AG20443 (cell line): ENCODE data around the gene DUSP3.
"Not testable (repeated sequence)": the region's sequence is repeated elsewhere in the genome, so short reads cannot be mapped to it uniquely, and the experiment has no call there.

Source experiments
- DNase-seq: peaks from one replicate; pipeline ENCODE4 v3.0.0; 2012; ENCODE audit warnings: low spot score, mixed read lengths

DUSP3 gene

DNA sequence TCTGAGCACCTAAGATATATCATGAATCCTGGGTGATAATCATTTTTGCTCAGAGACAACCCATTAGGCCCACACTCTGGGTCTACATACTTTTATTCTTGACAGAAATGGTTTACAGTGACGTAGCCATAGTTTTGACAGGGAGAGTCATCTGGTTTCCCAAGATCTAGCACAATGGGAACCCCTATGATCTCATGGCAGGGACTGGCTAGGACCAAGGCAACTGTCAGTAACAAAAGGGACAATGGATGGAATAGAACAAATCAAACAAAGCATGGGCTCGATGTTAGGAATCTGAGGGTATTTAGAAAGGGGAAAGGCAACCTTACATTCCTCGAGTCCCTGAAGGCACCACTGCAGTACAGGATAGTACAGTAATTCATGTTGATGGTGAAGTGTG lies 22.0 kb upstream of the DUSP3 start:
- no peak for DNase-seq

DNA sequence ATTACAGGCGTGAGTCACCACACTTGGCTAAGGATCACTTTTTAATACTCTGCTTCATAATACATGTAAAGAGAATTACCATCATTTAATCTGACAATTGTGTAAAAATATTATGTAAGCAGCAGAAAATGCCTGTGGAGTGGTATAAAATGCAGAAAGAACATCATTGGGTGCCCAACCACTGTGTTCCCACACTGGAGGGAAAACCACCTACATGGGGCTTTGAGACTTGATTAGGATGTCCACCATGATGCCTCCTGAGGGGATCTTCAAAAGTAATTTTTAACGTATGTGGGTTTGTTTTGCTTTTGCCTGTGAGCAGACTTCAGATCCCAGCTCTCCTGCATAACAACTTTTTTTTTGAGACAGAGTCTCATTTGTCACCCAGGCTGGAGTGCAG lies 20.3 kb upstream of the DUSP3 start:
- no peak for DNase-seq

DNA sequence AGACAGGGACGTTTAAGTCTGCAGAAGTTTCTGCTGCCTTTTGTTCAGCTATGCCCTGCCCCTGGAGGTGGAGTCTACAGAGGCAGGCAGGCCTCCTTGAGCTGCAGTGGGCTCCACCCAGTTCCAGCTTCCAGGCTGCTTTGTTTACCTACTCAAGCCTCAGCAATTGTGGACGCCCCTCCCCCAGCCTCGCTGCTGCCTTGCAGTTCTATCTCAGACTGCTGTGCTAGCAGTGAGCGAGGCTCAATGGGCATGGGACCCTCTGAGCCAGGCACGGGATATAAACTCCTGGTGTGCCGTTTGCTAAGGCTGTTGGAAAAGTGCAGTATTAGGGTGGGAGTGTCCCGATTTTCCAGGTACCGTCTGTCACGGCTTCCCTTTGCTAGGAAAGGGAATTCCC lies 19.2 kb upstream of the DUSP3 start:
- DNase-seq: not testable (repeated sequence)

DNA sequence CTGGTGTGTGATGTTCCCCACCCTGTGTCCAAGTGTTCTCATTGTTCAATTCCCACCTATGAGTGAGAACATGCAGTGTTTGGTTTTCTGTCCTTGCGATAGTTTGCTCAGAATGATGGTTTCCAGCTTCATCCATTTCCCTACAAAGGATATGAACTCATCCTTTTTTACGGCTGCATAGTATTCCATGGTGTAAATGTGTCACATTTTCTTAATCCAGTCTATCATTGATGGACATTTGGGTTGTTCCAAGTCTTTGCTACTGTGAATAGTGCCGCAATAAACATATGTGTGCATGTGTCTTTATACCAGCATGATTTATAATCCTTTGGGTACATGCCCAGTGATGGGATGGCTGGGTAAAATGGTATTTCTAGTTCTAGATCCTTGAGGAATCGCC lies 13.9 kb upstream of the DUSP3 start:
- DNase-seq: not testable (repeated sequence)

DNA sequence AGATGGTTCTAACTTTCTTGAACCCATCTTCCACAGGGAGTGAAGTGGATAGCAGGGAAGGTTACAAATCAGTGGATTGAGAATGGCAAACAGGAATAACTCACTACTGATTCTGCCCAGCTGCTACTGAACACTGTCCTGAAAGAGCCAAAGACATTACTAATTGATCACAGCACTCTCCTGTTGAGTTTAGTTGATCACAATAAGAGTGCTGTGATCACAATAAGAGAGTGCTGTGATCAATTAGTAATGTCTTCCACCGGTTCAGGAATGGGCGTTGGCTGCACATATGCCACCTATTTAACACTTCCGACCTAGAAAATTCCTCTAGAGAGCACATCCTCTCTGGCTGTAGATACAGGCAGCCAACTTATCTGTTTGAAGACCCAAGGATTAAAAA lies 12.8 kb upstream of the DUSP3 start:
- peak; percentile 35 for DNase-seq

DNA sequence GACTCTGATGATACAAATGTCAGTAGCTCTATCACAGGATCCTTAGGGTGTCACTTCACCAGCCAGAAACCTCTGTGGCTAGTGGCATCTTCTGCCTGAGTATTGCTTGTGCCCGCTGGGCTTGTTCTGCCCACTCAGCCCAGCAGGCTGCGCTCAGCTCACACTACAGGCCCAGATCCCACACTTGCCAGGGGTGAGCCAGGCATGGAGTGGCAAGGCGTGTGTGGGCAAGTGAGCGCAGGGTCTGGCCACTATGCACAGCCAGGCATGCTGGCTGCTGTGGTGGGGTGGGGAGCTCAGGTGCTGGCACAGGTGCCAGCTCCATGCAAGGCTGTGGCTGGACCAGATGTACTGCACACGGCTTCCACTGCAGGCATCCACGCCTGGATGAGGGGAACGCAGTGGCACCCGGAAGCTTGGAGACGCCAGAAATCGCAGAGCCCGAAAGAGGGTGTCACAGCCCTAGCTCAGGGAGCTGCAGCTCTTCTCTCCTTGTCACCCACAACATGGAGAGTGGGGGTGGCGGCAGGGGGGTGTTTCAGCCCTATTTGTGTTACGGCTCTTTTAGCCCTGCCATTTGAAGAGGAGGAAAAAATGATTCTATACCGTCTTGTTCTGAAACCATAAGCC lies 11.6 kb upstream of the DUSP3 start:
- no peak for DNase-seq

DNA sequence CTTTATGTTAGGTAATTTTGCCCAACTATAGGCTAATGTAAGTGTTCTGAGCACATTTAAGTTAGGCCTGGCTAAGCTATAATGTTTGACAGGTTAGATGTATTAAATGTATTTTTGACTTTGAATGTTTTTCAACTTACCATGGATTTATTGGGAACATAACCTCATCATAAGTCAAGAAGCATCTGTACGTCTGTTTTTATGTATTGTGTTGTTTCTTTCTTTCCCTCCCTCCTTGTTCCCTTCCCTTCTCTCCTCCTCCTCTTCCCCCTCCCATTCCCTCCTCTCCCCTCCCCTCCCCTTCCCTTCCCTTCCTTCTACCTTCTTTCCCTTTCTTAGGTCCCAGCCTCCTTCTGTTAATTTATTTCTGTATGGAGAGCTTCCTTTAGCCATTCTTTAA lies 10.7 kb upstream of the DUSP3 start:
- no peak for DNase-seq

DNA sequence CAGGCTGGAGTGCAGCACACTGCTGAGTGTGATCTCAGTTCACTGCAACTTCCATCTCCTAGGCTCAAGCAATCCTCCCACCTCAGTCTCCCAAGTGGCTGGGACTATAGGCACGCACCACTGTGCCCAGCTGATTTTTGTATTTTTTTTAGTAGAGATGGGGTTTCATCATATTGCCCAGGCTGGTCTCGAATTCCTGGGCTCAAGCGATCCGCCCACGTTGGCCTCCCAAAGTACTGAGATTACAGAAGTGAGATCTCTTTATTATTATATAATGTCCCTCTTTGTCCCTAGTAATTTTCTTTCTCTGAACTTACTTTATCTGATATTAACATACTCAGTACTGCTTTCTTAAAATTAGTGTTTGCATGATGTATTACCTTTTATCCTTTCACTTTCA lies 9.8 kb upstream of the DUSP3 start:
- DNase-seq: no peak

DNA sequence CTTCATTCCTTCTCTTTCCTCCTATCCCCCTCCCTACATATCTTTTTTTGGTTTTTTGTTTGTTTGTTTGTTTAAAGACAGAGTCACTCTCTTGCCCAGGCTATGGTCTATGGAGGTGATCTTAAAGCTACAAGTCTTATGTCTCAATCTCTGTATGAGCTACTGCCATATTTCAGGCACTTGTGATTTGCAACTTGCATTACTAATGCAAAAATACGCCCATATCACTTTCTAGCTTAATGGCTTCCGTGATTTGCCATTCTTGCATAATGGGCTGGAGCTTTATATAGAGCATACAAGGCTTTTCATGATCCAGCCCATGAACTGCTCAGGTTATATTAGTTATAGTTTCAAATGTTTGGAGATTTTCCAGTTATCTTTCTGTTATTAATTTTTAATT lies 9.0 kb upstream of the DUSP3 start:
- no peak for DNase-seq

DNA sequence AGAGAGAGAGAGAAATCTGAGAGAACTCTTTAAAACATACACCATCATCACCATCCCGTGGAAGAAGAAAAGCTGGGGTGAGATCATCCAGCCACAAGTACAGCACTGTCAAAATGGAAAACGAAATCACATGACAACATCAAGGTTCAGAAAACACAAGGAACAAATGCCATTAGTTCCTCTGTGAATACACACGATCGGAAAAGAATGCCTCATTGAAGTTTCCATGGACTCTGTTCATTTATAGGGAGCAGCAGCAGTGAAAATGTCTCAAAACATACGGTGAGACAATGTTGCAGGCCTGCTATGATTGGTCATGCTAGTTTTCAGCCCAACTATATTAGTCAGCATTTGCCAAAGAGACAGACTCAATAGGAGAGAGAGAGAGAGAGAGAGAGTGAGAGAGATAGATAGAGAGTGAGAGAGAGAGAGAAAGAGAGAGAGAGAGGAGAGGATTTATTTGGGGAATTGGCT lies 5.9 kb upstream of the DUSP3 start:
- peak; percentile 65 for DNase-seq

DNA sequence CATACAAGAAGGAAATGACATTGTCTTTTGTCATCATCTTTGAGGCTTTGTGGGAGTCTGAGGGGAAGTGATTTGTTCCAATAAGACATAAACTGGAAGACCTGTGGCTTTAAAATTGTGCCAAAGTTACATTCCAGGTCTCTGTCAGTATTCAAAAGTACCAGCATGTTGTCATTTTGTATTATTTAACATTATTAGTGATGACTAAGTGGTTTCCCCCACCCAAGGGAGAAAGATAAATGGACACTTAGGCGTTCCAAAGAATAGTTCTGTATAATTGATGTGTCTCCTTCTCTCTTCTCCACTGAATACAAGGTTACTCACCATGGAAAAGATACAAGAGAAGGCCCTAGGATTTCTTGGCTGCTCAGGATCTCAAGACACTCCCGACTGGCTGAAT lies 5.3 kb upstream of the DUSP3 start:
- DNase-seq: peak; percentile 31

DNA sequence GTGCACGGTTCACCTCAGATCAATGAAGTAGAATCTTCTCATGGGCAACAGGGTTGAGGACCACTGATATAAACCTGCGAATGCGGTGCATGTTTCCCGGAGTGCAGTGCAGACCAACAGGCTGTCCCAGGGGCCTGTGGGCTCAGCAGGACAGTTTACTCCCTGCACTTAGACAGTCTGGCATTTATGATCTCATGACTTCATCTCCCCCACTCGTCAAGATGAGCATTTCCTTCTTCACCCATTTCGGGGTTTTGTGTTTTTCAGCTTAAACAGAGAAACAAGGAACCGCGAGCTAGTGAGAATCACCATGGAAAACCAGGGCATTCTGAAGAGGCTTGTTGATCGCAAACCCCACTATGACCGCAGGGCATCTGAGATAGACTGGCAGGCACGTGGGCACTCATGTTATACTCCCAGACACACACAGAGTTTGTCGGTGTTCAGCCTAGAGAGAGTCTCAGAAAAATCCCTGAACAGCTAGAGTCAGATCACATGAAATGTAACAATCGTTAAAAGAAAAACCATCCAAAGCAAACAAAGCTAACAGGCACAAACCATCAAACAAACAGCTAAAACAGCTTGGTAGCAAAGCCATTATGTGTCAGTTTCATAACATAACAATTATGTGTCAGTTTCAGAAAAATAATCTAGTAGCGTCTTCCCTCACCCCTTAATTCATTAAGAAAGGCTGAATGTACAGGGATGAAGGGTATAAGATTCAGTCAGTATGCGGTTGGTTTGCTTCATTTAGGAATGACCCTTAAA lies 4.3 kb upstream of the DUSP3 start:
- no peak for DNase-seq

DNA sequence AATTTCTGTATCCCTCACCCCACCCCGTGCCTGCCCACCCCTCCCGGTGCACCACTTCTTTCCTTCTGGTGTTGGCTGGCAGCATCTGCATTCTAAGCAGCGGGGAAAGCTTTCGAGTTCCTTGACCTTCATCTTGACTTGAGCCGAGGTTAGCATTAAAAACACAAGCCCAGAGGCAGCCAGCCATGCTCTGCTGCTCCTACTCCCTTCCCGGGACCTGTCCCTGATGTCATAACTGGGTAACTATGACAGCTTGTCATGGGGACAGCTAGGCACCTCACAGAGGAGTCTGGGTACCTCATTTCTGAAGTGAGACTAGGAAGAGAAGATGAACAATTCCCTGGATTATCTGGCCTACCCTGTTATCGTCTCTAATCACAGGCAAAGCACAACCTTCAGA lies 1.4 kb upstream of the DUSP3 start, which contains the start of gene CFAP97D1:
CFAP97D1 (plus strand) TSS at position 301 of the 400 bp plus-strand sequence; CDS start at position 329, 28 bp downstream.
- DNase-seq: no peak

DNA sequence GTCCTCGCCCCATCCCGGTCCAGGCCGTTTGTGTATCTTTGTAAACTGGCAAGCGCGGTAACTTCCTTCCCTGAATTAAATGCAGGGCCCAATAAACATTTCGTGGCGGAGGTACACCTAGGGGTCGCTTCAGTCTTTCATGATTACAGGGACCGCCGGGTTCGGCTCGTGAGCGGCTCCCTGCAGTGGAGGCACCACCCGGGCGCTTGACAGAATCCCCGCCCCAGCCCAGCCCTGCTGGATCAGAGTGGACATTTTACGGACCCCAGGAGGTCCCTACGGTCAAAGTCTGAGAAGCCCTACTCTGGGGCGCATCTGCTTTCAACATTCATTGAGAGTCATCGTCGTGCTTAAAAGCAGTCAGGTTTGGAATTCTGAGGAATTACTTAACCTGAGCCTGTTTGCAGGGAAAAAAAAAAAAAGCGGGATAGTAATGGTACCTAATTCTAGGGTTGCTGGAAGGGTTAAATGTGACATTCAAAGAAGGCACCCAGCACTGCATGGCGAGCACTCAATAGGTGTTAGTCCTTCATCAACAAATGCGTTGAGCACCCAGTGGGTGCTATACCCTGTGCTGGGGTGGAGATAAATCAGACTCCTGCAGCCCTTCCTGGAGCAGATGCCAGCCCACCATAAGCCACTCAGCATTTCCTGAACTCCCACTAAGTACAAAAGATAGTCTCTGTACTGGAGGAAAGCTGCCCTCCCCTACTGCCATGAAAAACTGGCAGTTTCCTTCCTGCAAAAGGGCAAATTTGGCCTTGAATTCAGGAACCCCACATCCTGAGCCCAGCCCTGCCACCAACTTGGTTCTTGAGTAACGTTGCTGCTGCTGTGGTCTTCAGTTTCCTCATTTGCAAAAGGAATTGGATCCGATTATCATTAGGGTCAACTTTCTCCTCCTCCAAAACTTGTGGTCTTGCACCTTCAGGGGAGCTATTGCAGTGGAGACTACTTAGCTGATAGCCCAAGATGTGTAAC lies 658 bp upstream of the DUSP3 start:
- peak; percentile 21 for DNase-seq

DNA sequence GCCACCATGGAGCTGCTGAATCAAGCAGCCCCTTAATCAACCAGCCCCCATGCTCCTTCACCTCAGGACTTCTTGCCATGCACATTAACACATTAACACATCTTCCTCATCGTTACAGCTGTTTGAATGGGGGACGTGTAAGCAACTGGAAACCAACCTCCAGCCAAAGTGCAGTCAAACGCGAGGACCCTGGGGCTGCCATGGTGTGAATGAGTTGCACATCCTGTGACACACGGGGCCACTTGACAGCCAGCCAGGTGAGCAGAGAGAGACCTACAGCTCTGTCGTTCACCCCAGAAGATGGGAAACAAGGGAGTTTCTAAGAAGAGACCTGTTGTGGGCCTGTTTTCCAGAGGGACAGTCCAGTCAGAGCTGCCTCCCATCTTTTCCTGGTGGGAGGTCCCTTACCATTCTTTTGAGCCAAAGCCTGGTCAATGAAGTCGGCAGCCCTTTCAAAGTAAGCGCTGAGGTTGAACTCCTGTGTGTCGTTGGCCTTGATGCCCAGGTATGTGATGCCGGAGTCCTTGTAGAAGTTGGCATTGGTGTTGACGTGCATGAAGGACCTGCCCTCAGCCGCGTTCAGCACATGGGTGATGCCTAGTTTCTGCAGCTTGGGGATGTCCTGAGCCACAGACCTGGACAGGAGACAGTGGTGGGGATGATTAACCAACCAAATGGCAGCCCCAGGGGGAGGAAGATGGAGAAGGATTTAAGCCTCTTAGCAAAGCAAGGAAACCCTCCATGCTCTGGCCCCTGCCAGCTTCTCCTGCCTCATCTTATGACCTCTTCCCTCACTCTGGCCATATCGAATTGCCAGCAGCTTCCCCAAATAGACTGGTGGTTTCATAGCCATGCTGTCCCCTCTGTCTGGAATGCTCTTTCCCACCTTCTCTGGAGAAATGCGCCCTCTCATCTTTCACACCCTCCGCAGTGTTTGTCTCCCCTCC lies 4.2 kb downstream of the DUSP3 start:
- DNase-seq: no peak

DNA sequence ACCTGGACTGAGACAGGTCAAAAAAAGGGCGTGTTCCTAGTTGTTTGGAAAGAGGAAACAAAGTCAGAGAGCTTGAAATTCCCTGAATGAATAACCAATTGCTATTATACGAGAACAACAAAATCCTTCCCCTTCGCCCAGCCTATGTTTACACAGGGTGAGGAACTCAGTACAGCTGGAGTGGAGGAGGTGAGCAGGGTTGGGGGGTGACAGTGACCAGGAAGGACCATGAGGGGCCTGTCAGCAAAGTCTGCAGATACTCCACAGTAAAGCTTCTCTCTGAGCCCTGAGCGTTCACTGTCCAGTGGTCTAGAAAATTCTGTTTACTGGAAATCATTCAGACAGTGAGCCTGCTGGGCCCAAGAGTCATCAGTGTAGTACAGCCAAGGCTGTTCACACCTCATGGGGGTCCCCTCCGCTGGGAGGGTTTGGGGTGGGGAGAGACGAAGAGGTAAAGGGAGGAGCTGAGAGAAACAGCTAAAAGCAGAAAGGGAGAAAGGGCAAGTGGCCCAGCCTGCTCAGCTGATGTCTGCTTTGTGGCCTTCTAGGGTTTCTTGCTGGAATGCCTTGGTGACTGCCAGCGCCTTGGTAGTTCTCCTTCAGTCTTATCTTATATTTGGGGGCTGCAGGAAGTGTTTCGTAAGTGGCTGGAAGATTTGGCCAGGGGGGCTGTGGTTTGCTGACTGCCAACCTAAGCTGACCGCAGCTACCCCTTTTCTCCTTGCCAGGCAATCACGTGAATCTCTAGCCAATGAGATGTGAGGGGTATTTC lies 5.7 kb downstream of the DUSP3 start:
- DNase-seq: no peak

DNA sequence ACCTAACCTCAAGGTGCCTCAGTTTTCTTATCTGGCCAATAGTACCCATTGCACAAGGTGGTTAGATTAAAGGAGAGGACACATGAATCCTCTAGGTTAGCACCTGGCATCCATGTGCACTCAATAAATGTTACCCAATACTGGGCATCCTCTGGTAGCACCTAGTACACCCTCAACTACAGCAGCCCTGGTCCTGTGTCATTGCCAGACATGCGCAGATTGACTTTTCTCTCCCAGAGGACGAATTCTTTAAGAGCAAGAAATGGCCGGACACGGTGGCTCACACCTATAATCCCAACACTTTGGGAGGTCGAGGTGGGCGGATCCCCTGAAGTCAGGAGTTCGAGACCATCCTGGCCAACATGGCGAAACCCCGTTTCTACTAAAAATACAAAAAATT lies 7.3 kb downstream of the DUSP3 start:
- no peak for DNase-seq

DNA sequence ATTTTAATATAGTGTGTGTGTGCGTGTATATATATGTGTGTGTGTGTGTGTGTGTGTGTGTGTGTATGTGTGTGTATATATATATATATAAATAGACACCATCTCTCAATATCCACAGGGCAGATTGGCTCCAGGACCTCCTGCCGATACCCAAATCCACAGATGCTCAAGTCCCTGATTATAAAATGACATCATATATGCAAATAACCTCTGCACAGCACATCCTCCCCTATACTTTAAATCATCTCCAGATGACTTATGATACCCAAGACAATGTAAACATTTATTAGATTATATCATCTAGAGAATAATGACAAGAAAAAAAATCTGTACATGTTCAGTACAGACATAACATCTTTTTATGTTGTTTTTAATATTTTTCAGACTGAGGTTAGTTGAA lies 7.8 kb downstream of the DUSP3 start:
- DNase-seq: no peak

DNA sequence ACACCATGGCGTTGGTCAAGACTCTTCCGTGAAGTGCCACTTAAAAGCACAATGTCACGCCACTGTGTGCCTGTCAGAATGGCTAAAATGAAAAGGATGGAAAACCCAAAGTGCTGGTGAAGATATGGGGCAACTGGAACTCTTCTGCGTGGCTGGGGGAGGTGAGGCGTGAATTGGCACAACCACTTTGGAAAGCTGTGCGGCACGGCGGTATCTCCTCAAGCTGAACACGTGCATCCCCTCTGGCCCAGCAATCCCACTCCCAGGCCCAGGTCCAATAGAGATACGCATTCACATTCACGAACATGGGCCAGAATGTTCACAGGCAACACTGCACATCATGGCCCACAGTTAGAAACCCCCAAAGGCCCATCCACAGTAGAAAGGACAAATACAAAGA lies 8.9 kb downstream of the DUSP3 start:
- DNase-seq: no peak

DNA sequence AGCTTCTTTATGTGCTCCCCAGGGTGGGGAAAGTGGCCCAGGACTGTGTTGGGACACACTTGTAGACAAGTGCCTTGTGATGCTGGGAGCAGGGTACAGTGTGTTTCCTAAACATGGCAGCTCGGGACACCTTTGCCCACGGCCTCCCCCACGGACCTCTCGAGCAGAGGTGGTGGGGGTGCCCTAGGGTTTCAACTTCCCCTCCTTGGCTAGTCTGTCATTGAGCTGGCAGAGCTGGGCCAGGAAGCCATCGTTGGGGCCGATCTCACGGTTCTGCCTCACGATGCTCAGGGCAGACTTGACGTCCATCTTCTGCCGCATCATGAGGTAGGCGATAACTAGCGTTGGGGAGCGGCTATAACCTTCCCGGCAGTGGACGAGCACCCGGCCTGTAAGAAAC lies 9.4 kb downstream of the DUSP3 start:
- no peak for DNase-seq

DNA sequence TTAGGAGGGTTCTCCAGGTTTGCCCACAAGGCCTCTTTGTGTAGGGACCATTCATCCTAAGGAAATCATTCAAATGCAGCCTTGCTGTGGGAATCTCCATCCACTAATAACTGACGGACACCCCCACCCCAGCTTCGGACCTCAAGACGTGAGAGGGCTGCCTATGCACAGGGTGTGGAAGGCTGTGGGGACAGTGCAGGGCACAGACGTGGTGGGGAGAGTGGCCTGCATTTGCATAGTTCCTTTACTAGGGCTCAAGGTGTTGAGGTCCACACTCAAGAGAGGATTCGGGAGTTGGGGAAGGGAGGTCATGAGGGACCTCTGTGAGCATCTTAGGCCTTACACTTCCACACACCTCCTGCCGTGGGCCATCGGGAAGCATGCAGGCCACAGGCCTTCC lies 9.8 kb downstream of the DUSP3 start:
- no peak for DNase-seq
